NCI-H774 (cell line): ENCODE measurements around the gene DNAJC27.

Experiments
- DNase-seq: peaks from one replicate; lab custom pipeline; 2025; lab: John Stamatoyannopoulos, UW

Gene DNAJC27

GRCh38 chr2:24906466-24906865 is 65.3 kb downstream of the DNAJC27 start:
- no peak for DNase-seq

GRCh38 chr2:24903161-24904103 is 68.3 kb downstream of the DNAJC27 start:
- DNase-seq = no peak

- DNase-seq = no peak
Measured at GRCh38 chr2:24899361-24899910, 72.3 kb downstream of the DNAJC27 start.

- no peak for DNase-seq
Measured at GRCh38 chr2:24898122-24899109, 73.3 kb downstream of the DNAJC27 start.

- no peak for DNase-seq
Measured at GRCh38 chr2:24894750-24895149, 77.0 kb downstream of the DNAJC27 start.

- no peak for DNase-seq
Measured at GRCh38 chr2:24893934-24894333, 77.8 kb downstream of the DNAJC27 start.
